ENCODE results near the gene GADD45B. TPM values are rescaled to one million over a fixed set of nuclear protein-coding genes. Genes with fewer than 3 reads are reported as not detected.
"Not testable (repeated sequence)": the region's sequence is repeated elsewhere in the genome, so short reads cannot be mapped to it uniquely, and the experiment has no call there.

The GADD45B gene
- total and polyA plus RNA-seq, 3 donors from 2014 or later = 16.9 to 59.7 (median 30.5) TPM

GRCh38 chr19:2468596-2468995, 7.3 kb upstream of the GADD45B start:
- H3K36me3 ChIP-seq (ENCODE audit: low read depth, missing control alignments) = no peaks in the 10 kb centered on the region
- intact Hi-C loops (cut with DNase I; ENCODE audit: low total_unique reads) = no loop called here
- H3K27me3 ChIP-seq = no peaks in the 10 kb centered on the region
- H3K9me3 ChIP-seq = no peaks in the 10 kb centered on the region
- H3K4me3 ChIP-seq = no peak overlapping the region
- H3K27ac ChIP-seq = no peak overlapping the region
- H3K4me1 ChIP-seq = no peaks in the 10 kb centered on the region
- DNase-seq = no peak
- TF ChIP-seq POLR2A (IDR thresholded peaks at IDR 0.05) = no peak
- TF ChIP-seq, protein P1, sequence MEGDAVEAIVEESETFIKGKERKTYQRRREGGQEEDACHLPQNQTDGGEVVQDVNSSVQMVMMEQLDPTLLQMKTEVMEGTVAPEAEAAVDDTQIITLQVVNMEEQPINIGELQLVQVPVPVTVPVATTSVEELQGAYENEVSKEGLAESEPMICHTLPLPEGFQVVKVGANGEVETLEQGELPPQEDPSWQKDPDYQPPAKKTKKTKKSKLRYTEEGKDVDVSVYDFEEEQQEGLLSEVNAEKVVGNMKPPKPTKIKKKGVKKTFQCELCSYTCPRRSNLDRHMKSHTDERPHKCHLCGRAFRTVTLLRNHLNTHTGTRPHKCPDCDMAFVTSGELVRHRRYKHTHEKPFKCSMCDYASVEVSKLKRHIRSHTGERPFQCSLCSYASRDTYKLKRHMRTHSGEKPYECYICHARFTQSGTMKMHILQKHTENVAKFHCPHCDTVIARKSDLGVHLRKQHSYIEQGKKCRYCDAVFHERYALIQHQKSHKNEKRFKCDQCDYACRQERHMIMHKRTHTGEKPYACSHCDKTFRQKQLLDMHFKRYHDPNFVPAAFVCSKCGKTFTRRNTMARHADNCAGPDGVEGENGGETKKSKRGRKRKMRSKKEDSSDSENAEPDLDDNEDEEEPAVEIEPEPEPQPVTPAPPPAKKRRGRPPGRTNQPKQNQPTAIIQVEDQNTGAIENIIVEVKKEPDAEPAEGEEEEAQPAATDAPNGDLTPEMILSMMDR (IDR thresholded peaks at IDR 0.05) = no peak
- WGBS, 2 donors = 79 to 82% methylated on average over 12 of the region's 12 CpGs

- Histone ChIP-seq H3K36me3 (ENCODE audit: low read depth, missing control alignments) (no peaks in the 10 kb centered on the region), H3K27me3 (no peaks in the 10 kb centered on the region), H3K4me3 (no peak overlapping the region), H3K9me3 (no peaks in the 10 kb centered on the region), H3K4me1 (no peaks in the 10 kb centered on the region), H3K27ac (no peak overlapping the region)
- DNase-seq = no peak
- TF ChIP-seq, protein P1 (IDR thresholded peaks at IDR 0.05) = no peak
- TF ChIP-seq POLR2A (IDR thresholded peaks at IDR 0.05) = no peak
- intact Hi-C loops (cut with DNase I; ENCODE audit: low total_unique reads) = no loop called here
- 68 to 73% methylated on average over 20 to 23 of the region's 23 CpGs for WGBS, 2 donors
These were observed 6.6 kb upstream of the GADD45B start for GRCh38 chr19:2469102-2469914.

- H3K27me3 ChIP-seq; H3K27ac ChIP-seq; H3K4me1 ChIP-seq; H3K36me3 ChIP-seq (ENCODE audit: low read depth, missing control alignments); H3K4me3 ChIP-seq; DNase-seq; H3K9me3 ChIP-seq: not testable (repeated sequence)
- intact Hi-C loops (cut with DNase I; ENCODE audit: low total_unique reads) = loop anchor here (10.0 kb wide), 1 partner anchor 145 kb away; no protein-coding TSS in a partner anchor
- WGBS, 2 donors = 90% methylated on average over 8 of the region's 8 CpGs
These were observed 6.1 kb upstream of the GADD45B start for GRCh38 chr19:2469915-2470200.

GRCh38 chr19:2474232-2475017, 1.5 kb upstream of the GADD45B start:
- H3K4me3 ChIP-seq = peak overlapping the region; percentile 79 to 90
- H3K27ac ChIP-seq = peak overlapping the region; percentile 23 to 73
- WGBS, 2 donors = 10 to 19% methylated on average over 17 to 47 of the region's 60 CpGs
- no peaks in the 10 kb centered on the region for H3K36me3 ChIP-seq (ENCODE audit: low read depth, missing control alignments)
- peak; percentile 83 for DNase-seq
- H3K9me3 ChIP-seq = no peaks in the 10 kb centered on the region
- TF ChIP-seq POLR2A (IDR thresholded peaks at IDR 0.05) = no peak
- TF ChIP-seq, protein P1 (IDR thresholded peaks at IDR 0.05) = peak; percentile 98 to 100 (median 100)
- peaks cover 3% of the 10 kb centered on the region for H3K4me1 ChIP-seq
- no peaks in the 10 kb centered on the region for H3K27me3 ChIP-seq
- intact Hi-C loops (cut with DNase I; ENCODE audit: low total_unique reads) = loop anchor here (5.0 to 10.0 kb wide), 2 partner anchors 68 to 140 kb away; no protein-coding TSS in a partner anchor

DNA sequence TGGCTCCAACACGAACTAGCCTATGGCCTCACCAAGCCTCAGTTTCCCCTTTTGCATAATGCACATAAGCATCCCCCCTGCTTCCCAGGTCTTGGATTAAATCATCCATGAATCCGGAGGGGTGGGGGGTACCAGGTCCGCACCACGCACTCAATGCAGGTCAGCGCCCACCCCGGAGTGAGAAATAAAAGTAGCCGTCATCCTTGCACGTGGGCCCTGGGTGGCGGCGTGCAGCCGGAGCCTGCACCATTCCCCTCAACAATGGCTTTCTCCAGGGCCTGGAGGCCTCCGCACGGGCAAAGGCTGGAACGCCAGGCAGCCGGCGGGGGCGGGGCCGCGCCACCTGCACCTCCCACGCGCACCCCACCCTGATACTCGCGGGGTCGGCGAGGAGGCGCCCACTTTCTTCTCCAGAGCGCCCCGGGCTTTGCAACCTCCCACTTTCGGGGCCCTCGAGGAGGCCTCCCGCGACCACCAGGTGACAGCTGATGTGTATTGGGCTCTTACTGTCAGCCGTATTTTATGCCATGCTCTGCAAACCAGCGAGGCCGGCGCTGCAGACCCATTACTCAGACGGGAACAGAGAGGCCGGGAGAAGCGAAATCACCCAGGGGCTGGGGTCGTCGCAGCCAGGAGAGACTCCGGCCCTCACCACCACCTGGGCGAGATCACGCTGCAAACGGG, 767 bp upstream of the GADD45B start:
- TF ChIP-seq, protein P1 (IDR thresholded peaks at IDR 0.05) = no peak
- TF ChIP-seq POLR2A (IDR thresholded peaks at IDR 0.05) = no peak
- WGBS, 2 donors = 0% methylated on average over 8 to 41 of the region's 45 CpGs
- Histone ChIP-seq H3K27me3 (no peaks in the 10 kb centered on the region), H3K9me3 (no peaks in the 10 kb centered on the region), H3K36me3 (ENCODE audit: low read depth, missing control alignments) (no peaks in the 10 kb centered on the region), H3K4me3 (peak overlapping the region; percentile 79 to 90), H3K4me1 (peaks cover 3% of the 10 kb centered on the region), H3K27ac (peak overlapping the region; percentile 45 to 73)
- peak; percentile 63 for DNase-seq
- intact Hi-C loops (cut with DNase I; ENCODE audit: low total_unique reads) = loop anchor here (5.0 to 10.0 kb wide), 2 partner anchors 67 to 140 kb away; no protein-coding TSS in a partner anchor
